Type B pancreatic cell (in vitro differentiated cells): ENCODE data around the gene DAB1. TPM values are rescaled to one million over a fixed set of nuclear protein-coding genes. Genes with fewer than 3 reads are reported as not detected.

Experiments
- DNase-seq: peaks from one replicate; pipeline ENCODE4 v3.0.0; 2021; ENCODE audit warnings: mixed read lengths; ENCODE audit not compliant: unreplicated experiment; ENCODE audit errors: extremely low spot score
- H3K27ac Mint-ChIP-seq: 2 replicates; pipeline ENCODE4 v1.8.0; 2021; ENCODE audit warnings: mild to moderate bottlenecking, mixed read lengths
- H3K27me3 Mint-ChIP-seq: 2 replicates; pipeline ENCODE4 v1.8.0; 2021; ENCODE audit warnings: mixed read lengths
- H3K36me3 Mint-ChIP-seq: 2 replicates; pipeline ENCODE4 v1.8.0; 2021; ENCODE audit warnings: mixed read lengths
- H3K4me1 Mint-ChIP-seq: one replicate; pipeline ENCODE4 v1.8.0; 2021; ENCODE audit warnings: mixed read lengths; ENCODE audit not compliant: unreplicated experiment
- H3K4me3 Mint-ChIP-seq: 2 replicates; pipeline ENCODE4 v1.8.0; 2021; ENCODE audit warnings: mild to moderate bottlenecking, mixed read lengths
- H3K9me3 Mint-ChIP-seq: 2 replicates; pipeline ENCODE4 v1.8.0; 2021; ENCODE audit warnings: mixed read lengths
- total RNA-seq: library from RNA; stranded (reverse); gene quantifications from 2 replicates; pipeline ENCODE4 v1.2.1, GENCODE V29; 2021; ENCODE audit warnings: low replicate concordance
- TF ChIP-seq, protein P1 (sequence below): fragments of 200-600 bp; sonication (generic); conservative IDR thresholded peaks from 2 replicates; pipeline ENCODE4 v1.5.0; 2021; ENCODE audit warnings: antibody characterized with exemption, mild to moderate bottlenecking

Gene DAB1
- total RNA-seq, 1 donor from 2014 or later: 7.3 TPM

GRCh38 chr1:57467830-57468229 lies 44.0 kb upstream of the DAB1 start:
- Mint-ChIP-seq H3K27ac (no peak overlapping the region), H3K4me3 (no peak overlapping the region), H3K27me3 (no peaks in the 10 kb centered on the region), H3K36me3 (no peaks in the 10 kb centered on the region), H3K9me3 (peaks cover 5% of the 10 kb centered on the region), H3K4me1 (peaks cover 22% of the 10 kb centered on the region)
- TF ChIP-seq, protein P1, sequence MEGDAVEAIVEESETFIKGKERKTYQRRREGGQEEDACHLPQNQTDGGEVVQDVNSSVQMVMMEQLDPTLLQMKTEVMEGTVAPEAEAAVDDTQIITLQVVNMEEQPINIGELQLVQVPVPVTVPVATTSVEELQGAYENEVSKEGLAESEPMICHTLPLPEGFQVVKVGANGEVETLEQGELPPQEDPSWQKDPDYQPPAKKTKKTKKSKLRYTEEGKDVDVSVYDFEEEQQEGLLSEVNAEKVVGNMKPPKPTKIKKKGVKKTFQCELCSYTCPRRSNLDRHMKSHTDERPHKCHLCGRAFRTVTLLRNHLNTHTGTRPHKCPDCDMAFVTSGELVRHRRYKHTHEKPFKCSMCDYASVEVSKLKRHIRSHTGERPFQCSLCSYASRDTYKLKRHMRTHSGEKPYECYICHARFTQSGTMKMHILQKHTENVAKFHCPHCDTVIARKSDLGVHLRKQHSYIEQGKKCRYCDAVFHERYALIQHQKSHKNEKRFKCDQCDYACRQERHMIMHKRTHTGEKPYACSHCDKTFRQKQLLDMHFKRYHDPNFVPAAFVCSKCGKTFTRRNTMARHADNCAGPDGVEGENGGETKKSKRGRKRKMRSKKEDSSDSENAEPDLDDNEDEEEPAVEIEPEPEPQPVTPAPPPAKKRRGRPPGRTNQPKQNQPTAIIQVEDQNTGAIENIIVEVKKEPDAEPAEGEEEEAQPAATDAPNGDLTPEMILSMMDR: no peak
- no peak for DNase-seq

- H3K27me3 Mint-ChIP-seq: no peaks in the 10 kb centered on the region
These were observed 40.9 kb upstream of the DAB1 start for GRCh38 chr1:57464756-57465155.

GRCh38 chr1:57463343-57463742 lies 39.5 kb upstream of the DAB1 start:
- DNase-seq: no peak
- Mint-ChIP-seq H3K9me3 (no peaks in the 10 kb centered on the region), H3K27me3 (no peaks in the 10 kb centered on the region), H3K4me1 (peaks cover 15% of the 10 kb centered on the region), H3K27ac (no peak overlapping the region), H3K36me3 (no peaks in the 10 kb centered on the region), H3K4me3 (no peak overlapping the region)
- TF ChIP-seq, protein P1: no peak

More at GRCh38 chr1:57464756-57465155, 40.9 kb upstream of the DAB1 start:
- no peak for DNase-seq
- H3K36me3 Mint-ChIP-seq: no peaks in the 10 kb centered on the region
- no peak overlapping the region for H3K27ac Mint-ChIP-seq
- H3K4me1 Mint-ChIP-seq: peaks cover 26% of the 10 kb centered on the region
- no peaks in the 10 kb centered on the region for H3K9me3 Mint-ChIP-seq
- TF ChIP-seq, protein P1: no peak
- no peak overlapping the region for H3K4me3 Mint-ChIP-seq

DNA sequence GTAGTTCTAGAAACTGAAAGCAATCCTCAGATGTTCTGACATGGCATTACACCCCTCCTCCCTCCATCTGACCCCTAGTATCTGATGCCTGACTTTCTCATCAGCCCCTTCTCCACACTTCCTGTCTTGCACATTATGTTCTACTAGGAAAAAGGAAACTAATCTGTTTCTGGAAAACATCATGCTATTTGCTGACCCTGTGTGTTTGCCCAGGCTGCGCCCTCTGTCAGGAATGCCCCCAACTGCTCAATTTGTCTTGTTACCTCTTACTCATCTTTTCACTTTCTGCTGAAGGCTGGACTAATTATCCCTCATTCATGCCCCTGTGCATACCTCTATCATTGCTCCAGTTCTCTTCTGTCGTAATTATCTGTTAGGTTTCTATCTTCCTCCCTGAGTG lies 37.5 kb upstream of the DAB1 start:
- TF ChIP-seq, protein P1: no peak
- DNase-seq: no peak
- Mint-ChIP-seq H3K9me3 (no peaks in the 10 kb centered on the region), H3K4me3 (no peak overlapping the region), H3K27me3 (no peaks in the 10 kb centered on the region), H3K4me1 (peaks cover 13% of the 10 kb centered on the region), H3K36me3 (no peaks in the 10 kb centered on the region), H3K27ac (no peak overlapping the region)

- DNase-seq: no peak
- TF ChIP-seq, protein P1: no peak
- Mint-ChIP-seq H3K9me3 (no peaks in the 10 kb centered on the region), H3K36me3 (no peaks in the 10 kb centered on the region), H3K27me3 (peaks cover 13% of the 10 kb centered on the region), H3K4me1 (peaks cover 13% of the 10 kb centered on the region), H3K4me3 (no peak overlapping the region), H3K27ac (no peak overlapping the region)
These were observed 27.7 kb upstream of the DAB1 start for GRCh38 chr1:57451516-57451915.

GRCh38 chr1:57450981-57451380 lies 27.1 kb upstream of the DAB1 start:
- no peaks in the 10 kb centered on the region for H3K9me3 Mint-ChIP-seq
- H3K27ac Mint-ChIP-seq: no peak overlapping the region
- peaks cover 13% of the 10 kb centered on the region for H3K27me3 Mint-ChIP-seq
- TF ChIP-seq, protein P1: no peak
- no peak overlapping the region for H3K4me3 Mint-ChIP-seq
- H3K36me3 Mint-ChIP-seq: no peaks in the 10 kb centered on the region
- DNase-seq: no peak
- H3K4me1 Mint-ChIP-seq: peaks cover 13% of the 10 kb centered on the region
